Measurements from ENCODE around the gene LRRC59.
"Not testable (repeated sequence)": the region's sequence is repeated elsewhere in the genome, so short reads cannot be mapped to it uniquely, and the experiment has no call there.

LRRC59 gene

GRCh38 chr17:50398672-50399071 lies 1.3 kb upstream of the LRRC59 start:
- H3K4me3 ChIP-seq (ENCODE audit: low read depth, low read length); H3K4me1 ChIP-seq (ENCODE audit: control insufficient read depth, insufficient read depth, low read length); H3K27me3 ChIP-seq (ENCODE audit: control insufficient read depth, insufficient read depth, low read length); H3K27ac ChIP-seq (ENCODE audit: low read depth, low read length); H3K9ac ChIP-seq (ENCODE audit: low read depth, low read length); H3K9me3 ChIP-seq (ENCODE audit: control insufficient read depth, insufficient read depth, low read length): not testable (repeated sequence)
- peaks cover 16% of the 10 kb centered on the region for H3K36me3 ChIP-seq (ENCODE audit: control insufficient read depth, insufficient read depth, low read length)

- Histone ChIP-seq H3K36me3 (ENCODE audit: control insufficient read depth, insufficient read depth, low read length) (peaks cover 24% of the 10 kb centered on the region), H3K9ac (ENCODE audit: low read depth, low read length) (no peak overlapping the region), H3K27me3 (ENCODE audit: control insufficient read depth, insufficient read depth, low read length) (0 out of 2 replicates have a peak, but pooled peaks cover 2% of the 10 kb centered on the region), H3K4me1 (ENCODE audit: control insufficient read depth, insufficient read depth, low read length) (0 out of 2 replicates have a peak, but pooled peaks cover 4% of the 10 kb centered on the region), H3K4me3 (ENCODE audit: low read depth, low read length) (peak overlapping the region; percentile 78), H3K27ac (ENCODE audit: low read depth, low read length) (no peak overlapping the region), H3K9me3 (ENCODE audit: control insufficient read depth, insufficient read depth, low read length) (no peaks in the 10 kb centered on the region)
Observed at GRCh38 chr17:50397919-50398285, 579 bp upstream of the LRRC59 start.

GRCh38 chr17:50396261-50397110 lies 837 bp downstream of the LRRC59 start:
- peaks cover 38% of the 10 kb centered on the region for H3K36me3 ChIP-seq (ENCODE audit: control insufficient read depth, insufficient read depth, low read length)
- no peaks in the 10 kb centered on the region for H3K9me3 ChIP-seq (ENCODE audit: control insufficient read depth, insufficient read depth, low read length)
- no peaks in the 10 kb centered on the region for H3K4me1 ChIP-seq (ENCODE audit: control insufficient read depth, insufficient read depth, low read length)
- H3K9ac ChIP-seq (ENCODE audit: low read depth, low read length), result peak overlapping the region; percentile 61
- H3K4me3 ChIP-seq (ENCODE audit: low read depth, low read length), result peak overlapping the region; percentile 78
- H3K27ac ChIP-seq (ENCODE audit: low read depth, low read length), result peak overlapping the region; percentile 6
- 0 out of 2 replicates have a peak, but pooled peaks cover 2% of the 10 kb centered on the region for H3K27me3 ChIP-seq (ENCODE audit: control insufficient read depth, insufficient read depth, low read length)

- no peak overlapping the region for H3K9ac ChIP-seq (ENCODE audit: low read depth, low read length)
- no peak overlapping the region for H3K27ac ChIP-seq (ENCODE audit: low read depth, low read length)
- H3K27me3 ChIP-seq (ENCODE audit: control insufficient read depth, insufficient read depth, low read length), result 0 out of 2 replicates have a peak, but pooled peaks cover 2% of the 10 kb centered on the region
- no peak overlapping the region for H3K4me3 ChIP-seq (ENCODE audit: low read depth, low read length)
- no peaks in the 10 kb centered on the region for H3K4me1 ChIP-seq (ENCODE audit: control insufficient read depth, insufficient read depth, low read length)
- H3K9me3 ChIP-seq (ENCODE audit: control insufficient read depth, insufficient read depth, low read length), result no peaks in the 10 kb centered on the region
- H3K36me3 ChIP-seq (ENCODE audit: control insufficient read depth, insufficient read depth, low read length), result peaks cover 54% of the 10 kb centered on the region
Observed at GRCh38 chr17:50394711-50395110, 2.6 kb downstream of the LRRC59 start.

- Histone ChIP-seq H3K27ac (ENCODE audit: low read depth, low read length) (no peak overlapping the region), H3K9me3 (ENCODE audit: control insufficient read depth, insufficient read depth, low read length) (no peaks in the 10 kb centered on the region), H3K4me1 (ENCODE audit: control insufficient read depth, insufficient read depth, low read length) (no peaks in the 10 kb centered on the region), H3K4me3 (ENCODE audit: low read depth, low read length) (no peak overlapping the region), H3K36me3 (ENCODE audit: control insufficient read depth, insufficient read depth, low read length) (peaks cover 64% of the 10 kb centered on the region), H3K9ac (ENCODE audit: low read depth, low read length) (no peak overlapping the region), H3K27me3 (ENCODE audit: control insufficient read depth, insufficient read depth, low read length) (0 out of 2 replicates have a peak, but pooled peaks cover 2% of the 10 kb centered on the region)
Observed at GRCh38 chr17:50393700-50394099, 3.6 kb downstream of the LRRC59 start.

GRCh38 chr17:50392621-50393020 lies 4.7 kb downstream of the LRRC59 start:
- no peaks in the 10 kb centered on the region for H3K27me3 ChIP-seq (ENCODE audit: control insufficient read depth, insufficient read depth, low read length)
- H3K9ac ChIP-seq (ENCODE audit: low read depth, low read length), result no peak overlapping the region
- H3K4me1 ChIP-seq (ENCODE audit: control insufficient read depth, insufficient read depth, low read length), result no peaks in the 10 kb centered on the region
- H3K9me3 ChIP-seq (ENCODE audit: control insufficient read depth, insufficient read depth, low read length), result no peaks in the 10 kb centered on the region
- H3K4me3 ChIP-seq (ENCODE audit: low read depth, low read length), result no peak overlapping the region
- H3K36me3 ChIP-seq (ENCODE audit: control insufficient read depth, insufficient read depth, low read length), result peaks cover 75% of the 10 kb centered on the region
- no peak overlapping the region for H3K27ac ChIP-seq (ENCODE audit: low read depth, low read length)

GRCh38 chr17:50389534-50389933 lies 7.8 kb downstream of the LRRC59 start:
- H3K4me3 ChIP-seq (ENCODE audit: low read depth, low read length), result no peak overlapping the region
- H3K36me3 ChIP-seq (ENCODE audit: control insufficient read depth, insufficient read depth, low read length), result peaks cover 98% of the 10 kb centered on the region
- no peak overlapping the region for H3K27ac ChIP-seq (ENCODE audit: low read depth, low read length)
- no peak overlapping the region for H3K9ac ChIP-seq (ENCODE audit: low read depth, low read length)
- no peaks in the 10 kb centered on the region for H3K27me3 ChIP-seq (ENCODE audit: control insufficient read depth, insufficient read depth, low read length)
- no peaks in the 10 kb centered on the region for H3K9me3 ChIP-seq (ENCODE audit: control insufficient read depth, insufficient read depth, low read length)
- no peaks in the 10 kb centered on the region for H3K4me1 ChIP-seq (ENCODE audit: control insufficient read depth, insufficient read depth, low read length)

GRCh38 chr17:50388728-50389127 lies 8.6 kb downstream of the LRRC59 start:
- Histone ChIP-seq H3K27me3 (ENCODE audit: control insufficient read depth, insufficient read depth, low read length) (no peaks in the 10 kb centered on the region), H3K36me3 (ENCODE audit: control insufficient read depth, insufficient read depth, low read length) (peaks cover 98% of the 10 kb centered on the region), H3K4me1 (ENCODE audit: control insufficient read depth, insufficient read depth, low read length) (no peaks in the 10 kb centered on the region), H3K4me3 (ENCODE audit: low read depth, low read length) (no peak overlapping the region), H3K9ac (ENCODE audit: low read depth, low read length) (no peak overlapping the region), H3K9me3 (ENCODE audit: control insufficient read depth, insufficient read depth, low read length) (no peaks in the 10 kb centered on the region), H3K27ac (ENCODE audit: low read depth, low read length) (no peak overlapping the region)

- H3K9ac ChIP-seq (ENCODE audit: low read depth, low read length), result no peak overlapping the region
- no peak overlapping the region for H3K4me3 ChIP-seq (ENCODE audit: low read depth, low read length)
- H3K4me1 ChIP-seq (ENCODE audit: control insufficient read depth, insufficient read depth, low read length), result no peaks in the 10 kb centered on the region
- H3K27me3 ChIP-seq (ENCODE audit: control insufficient read depth, insufficient read depth, low read length), result no peaks in the 10 kb centered on the region
- no peak overlapping the region for H3K27ac ChIP-seq (ENCODE audit: low read depth, low read length)
- no peaks in the 10 kb centered on the region for H3K9me3 ChIP-seq (ENCODE audit: control insufficient read depth, insufficient read depth, low read length)
- H3K36me3 ChIP-seq (ENCODE audit: control insufficient read depth, insufficient read depth, low read length), result peaks cover 98% of the 10 kb centered on the region
Observed at GRCh38 chr17:50386510-50386909, 10.8 kb downstream of the LRRC59 start.

GRCh38 chr17:50382931-50383330 lies 14.4 kb downstream of the LRRC59 start:
- Histone ChIP-seq H3K36me3 (ENCODE audit: control insufficient read depth, insufficient read depth, low read length) (peaks cover 95% of the 10 kb centered on the region), H3K9me3 (ENCODE audit: control insufficient read depth, insufficient read depth, low read length) (no peaks in the 10 kb centered on the region), H3K27me3 (ENCODE audit: control insufficient read depth, insufficient read depth, low read length) (no peaks in the 10 kb centered on the region), H3K27ac (ENCODE audit: low read depth, low read length) (no peak overlapping the region), H3K4me1 (ENCODE audit: control insufficient read depth, insufficient read depth, low read length) (no peaks in the 10 kb centered on the region), H3K9ac (ENCODE audit: low read depth, low read length) (no peak overlapping the region), H3K4me3 (ENCODE audit: low read depth, low read length) (no peak overlapping the region)

- peaks cover 85% of the 10 kb centered on the region for H3K36me3 ChIP-seq (ENCODE audit: control insufficient read depth, insufficient read depth, low read length)
- no peak overlapping the region for H3K9ac ChIP-seq (ENCODE audit: low read depth, low read length)
- no peaks in the 10 kb centered on the region for H3K4me1 ChIP-seq (ENCODE audit: control insufficient read depth, insufficient read depth, low read length)
- no peaks in the 10 kb centered on the region for H3K27me3 ChIP-seq (ENCODE audit: control insufficient read depth, insufficient read depth, low read length)
- H3K27ac ChIP-seq (ENCODE audit: low read depth, low read length), result no peak overlapping the region
- no peaks in the 10 kb centered on the region for H3K9me3 ChIP-seq (ENCODE audit: control insufficient read depth, insufficient read depth, low read length)
- no peak overlapping the region for H3K4me3 ChIP-seq (ENCODE audit: low read depth, low read length)
Observed at GRCh38 chr17:50381920-50382319, 15.4 kb downstream of the LRRC59 start.

Data from HUES48 (cell line).